Fibroblast of lung (primary cell): ENCODE measurements around the gene GUK1. TPM values are rescaled to one million over a fixed set of nuclear protein-coding genes. Genes with fewer than 3 reads are reported as not detected.

Experiments
- DNase-seq, 2 donors: peaks; one replicate each; pipeline versions ENCODE4 v3.0.0 to v3.0.0-alpha.2; 2010; ENCODE audit warnings: low read depth in 2 of 2
- H2AFZ ChIP-seq: 2 replicates; pipeline ENCODE4 v1.5.1; 2012; ENCODE audit warnings: low read length, control low read depth, inconsistent platforms
- H3K27ac ChIP-seq: 2 replicates; pipeline ENCODE4 v1.5.1; 2011; ENCODE audit warnings: low read length, control low read depth; ENCODE audit not compliant: insufficient read depth
- H3K27me3 ChIP-seq: 2 replicates; pipeline ENCODE4 v1.5.1; 2011; ENCODE audit warnings: mild to moderate bottlenecking, low read length; ENCODE audit not compliant: control insufficient read depth, insufficient read depth
- H3K36me3 ChIP-seq: 2 replicates; pipeline ENCODE4 v1.5.1; 2011; ENCODE audit warnings: low read length; ENCODE audit not compliant: control insufficient read depth, insufficient read depth
- H3K4me1 ChIP-seq: 2 replicates; pipeline ENCODE4 v1.5.1; 2011; ENCODE audit warnings: low read length; ENCODE audit not compliant: control insufficient read depth, insufficient read depth; ENCODE audit errors: extremely low read depth
- H3K4me2 ChIP-seq: 2 replicates; pipeline ENCODE4 v1.5.1; 2011; ENCODE audit warnings: low read length, control low read depth; ENCODE audit not compliant: insufficient read depth; ENCODE audit errors: extremely low read depth
- H3K4me3 ChIP-seq, 4 experiments: fragments of 200-600 bp in 1 of 4; sonication (generic) in 1 of 4; replicated peaks in 1 of 4; 2 replicates each; pipeline ENCODE4 v1.5.1; 2011 to 2016; ENCODE audit warnings: low read length in 4 of 4, low read depth in 3 of 4, mild to moderate bottlenecking in 3 of 4, control low read depth in 2 of 4, inconsistent platforms in 1 of 4, mixed read lengths in 1 of 4; ENCODE audit not compliant: insufficient read depth in 1 of 4; ENCODE audit errors: control extremely low read depth in 1 of 4
- H3K79me2 ChIP-seq: 2 replicates; pipeline ENCODE4 v1.5.1; 2012; ENCODE audit warnings: mild to moderate bottlenecking, low read length, inconsistent platforms; ENCODE audit not compliant: control insufficient read depth, insufficient read depth
- H3K9ac ChIP-seq: 2 replicates; pipeline ENCODE4 v1.5.1; 2011; ENCODE audit warnings: mild to moderate bottlenecking, low read length, control low read depth; ENCODE audit not compliant: insufficient read depth
- H3K9me3 ChIP-seq: 2 replicates; pipeline ENCODE4 v1.5.1; 2012; ENCODE audit warnings: low read depth, low read length; ENCODE audit not compliant: control insufficient read depth, insufficient read depth
- H4K20me1 ChIP-seq: 2 replicates; pipeline ENCODE4 v1.5.1; 2011; ENCODE audit warnings: low read length; ENCODE audit not compliant: control insufficient read depth, insufficient read depth; ENCODE audit errors: extremely low read depth
- EZH2 ChIP-seq: IDR thresholded peaks from 2 replicates; pipeline ENCODE4 v1.5.1; 2012; ENCODE audit warnings: low read length, control low read depth, mild to moderate bottlenecking; ENCODE audit errors: missing control alignments
- polyA plus RNA-seq, 2 donors: library from polyadenylated mRNA; depleted of rRNA in 1 of 2; stranded (reverse) in 1 of 2; unstranded in 1 of 2; fragments of >200 nt; gene quantifications; 2 replicates each; pipeline ENCODE4 v1.2.1, GENCODE V29; 2011 to 2012; ENCODE audit warnings: missing spikeins in 1 of 2
- total RNA-seq: library from RNA; depleted of rRNA; stranded (reverse); fragments of >200 nt; gene quantifications from 2 replicates; pipeline ENCODE4 v1.2.1, GENCODE V29; 2014
- TF ChIP-seq, protein P1 (sequence below), 2 donors: IDR thresholded peaks in 1 of 2; conservative IDR thresholded peaks in 1 of 2; 1 replicate in 1 of 2; 2 replicates in 1 of 2; pipeline ENCODE4 v1.5.1; 2011 to 2012; ENCODE audit warnings: low read length in 2 of 2, control low read depth in 1 of 2, inconsistent platforms in 1 of 2, low read depth in 1 of 2, mild to moderate bottlenecking in 1 of 2

The GUK1 gene
- total and polyA plus RNA-seq, 2 donors (not counting 1 experiment from before 2014, with no cell fraction given) = 217 to 479 TPM

DNA sequence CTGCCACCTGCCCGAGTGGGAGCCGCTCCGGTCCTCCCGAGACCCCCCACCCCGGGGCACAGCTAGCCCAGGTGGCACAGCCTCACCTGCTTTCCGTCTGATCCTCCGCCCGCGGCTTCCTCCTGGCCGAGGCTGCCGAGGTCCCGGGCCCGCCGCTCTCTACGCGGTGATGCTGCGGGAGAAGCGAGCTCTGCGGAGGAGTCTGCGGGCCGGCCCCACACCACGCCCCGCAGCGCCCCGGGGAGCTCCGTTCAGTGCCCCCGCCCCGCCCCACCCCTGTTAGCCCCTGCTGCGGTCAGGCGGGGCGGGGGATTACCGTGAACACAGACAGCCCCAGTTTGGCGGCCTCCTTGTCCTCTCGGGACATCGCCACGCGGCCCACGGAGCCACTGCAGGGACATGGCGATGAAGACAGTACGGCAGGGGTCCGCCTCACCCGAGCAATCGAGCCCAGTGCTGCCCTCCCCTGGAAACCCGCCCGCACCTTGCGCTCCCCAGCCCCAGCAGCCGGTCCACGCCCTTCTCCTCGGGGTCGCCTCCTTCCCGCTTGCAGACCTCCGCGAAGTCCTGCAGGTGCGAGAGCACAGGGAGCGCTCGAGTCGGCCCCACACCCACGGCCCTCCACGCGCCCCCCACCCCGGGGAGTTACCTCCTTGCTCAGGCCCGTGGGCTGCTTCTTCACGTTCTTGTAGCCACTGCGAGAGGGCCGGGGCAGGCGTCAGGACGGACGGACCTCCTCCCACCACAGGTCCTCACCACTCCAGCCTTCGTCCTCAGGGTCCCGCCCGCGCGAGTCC lies 37.9 kb upstream of the GUK1 start:
- H3K4me3 ChIP-seq = peak overlapping the region; percentile 49 to 83 (median 66)
- H3K9ac ChIP-seq = peak overlapping the region; percentile 74
- peak in 1 of 2 donors; percentile 21 for DNase-seq
- peaks cover 40% of the 10 kb centered on the region for H3K36me3 ChIP-seq
- H3K9me3 ChIP-seq = no peaks in the 10 kb centered on the region
- no peaks in the 10 kb centered on the region for H3K4me1 ChIP-seq
- TF ChIP-seq, protein P1, sequence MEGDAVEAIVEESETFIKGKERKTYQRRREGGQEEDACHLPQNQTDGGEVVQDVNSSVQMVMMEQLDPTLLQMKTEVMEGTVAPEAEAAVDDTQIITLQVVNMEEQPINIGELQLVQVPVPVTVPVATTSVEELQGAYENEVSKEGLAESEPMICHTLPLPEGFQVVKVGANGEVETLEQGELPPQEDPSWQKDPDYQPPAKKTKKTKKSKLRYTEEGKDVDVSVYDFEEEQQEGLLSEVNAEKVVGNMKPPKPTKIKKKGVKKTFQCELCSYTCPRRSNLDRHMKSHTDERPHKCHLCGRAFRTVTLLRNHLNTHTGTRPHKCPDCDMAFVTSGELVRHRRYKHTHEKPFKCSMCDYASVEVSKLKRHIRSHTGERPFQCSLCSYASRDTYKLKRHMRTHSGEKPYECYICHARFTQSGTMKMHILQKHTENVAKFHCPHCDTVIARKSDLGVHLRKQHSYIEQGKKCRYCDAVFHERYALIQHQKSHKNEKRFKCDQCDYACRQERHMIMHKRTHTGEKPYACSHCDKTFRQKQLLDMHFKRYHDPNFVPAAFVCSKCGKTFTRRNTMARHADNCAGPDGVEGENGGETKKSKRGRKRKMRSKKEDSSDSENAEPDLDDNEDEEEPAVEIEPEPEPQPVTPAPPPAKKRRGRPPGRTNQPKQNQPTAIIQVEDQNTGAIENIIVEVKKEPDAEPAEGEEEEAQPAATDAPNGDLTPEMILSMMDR (conservative IDR thresholded peaks at IDR 0.05 in 1 of 2, IDR thresholded peaks at IDR 0.05 in 1 of 2; ENCODE audit: low read depth in 1 of 2, low read length in 2 of 2) = peak; percentile 6 to 9
- no peak for TF ChIP-seq EZH2
- peaks cover 39% of the 10 kb centered on the region for H3K79me2 ChIP-seq
- no peak overlapping the region for H2AFZ ChIP-seq
- H3K27ac ChIP-seq = no peak overlapping the region
- H3K4me2 ChIP-seq = peak overlapping the region; percentile 28
- H4K20me1 ChIP-seq = no peaks in the 10 kb centered on the region
- H3K27me3 ChIP-seq = no peaks in the 10 kb centered on the region

DNA sequence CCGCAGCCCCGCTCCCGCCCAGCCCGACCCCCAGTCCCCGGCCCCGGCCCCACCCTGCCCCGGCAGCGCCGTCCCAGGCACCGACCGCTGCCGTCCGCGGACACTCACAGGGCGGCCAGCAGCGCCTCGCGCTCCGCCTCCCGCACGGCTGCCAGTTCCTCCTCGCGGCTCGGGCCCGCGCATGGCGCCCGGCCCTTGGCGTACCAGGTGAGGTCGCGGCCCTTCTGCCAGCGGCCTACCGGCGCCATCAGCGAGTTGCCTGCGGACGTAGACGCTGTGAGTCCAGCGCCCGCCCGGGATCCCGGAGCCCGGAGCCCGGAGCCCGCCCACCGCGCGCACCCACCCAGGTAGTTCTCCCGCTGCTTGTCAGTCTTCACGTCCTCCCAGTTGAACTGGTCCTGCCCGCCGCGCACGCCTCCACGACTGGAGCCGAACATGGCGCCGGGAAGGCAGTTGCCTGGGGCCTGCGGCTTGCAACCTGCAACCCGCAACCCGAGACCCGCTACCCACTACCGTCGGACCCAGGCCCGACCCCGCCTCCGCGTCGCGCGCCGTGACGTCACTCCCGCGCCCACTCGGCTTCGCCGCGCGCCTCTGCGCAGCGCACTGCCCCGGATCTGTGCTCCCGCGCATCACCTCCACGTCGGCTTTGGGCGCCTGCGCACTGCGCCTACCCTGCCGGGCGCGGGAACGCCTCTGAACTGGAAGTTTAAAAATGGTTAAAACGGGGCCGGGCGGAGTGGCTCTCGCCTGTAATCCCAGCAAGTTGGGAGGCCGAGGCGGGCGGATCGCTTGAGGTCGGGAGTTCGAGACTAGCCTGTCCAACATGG lies 37.1 kb upstream of the GUK1 start, which contains the start of gene C1orf35:
TSS of gene C1orf35 (minus strand) at position 535 of the 830 bp plus-strand sequence. CDS start at position 437, 98 bp downstream.
- Histone ChIP-seq H3K4me1 (no peaks in the 10 kb centered on the region), H3K9me3 (no peaks in the 10 kb centered on the region), H3K27me3 (no peaks in the 10 kb centered on the region), H3K27ac (peak within 1 kb of the TSS; percentile 62), H2AFZ (peak within 1 kb of the TSS; percentile 79), H3K4me3 (peak within 1 kb of the TSS; percentile 59 to 93 (median 76)), H3K79me2 (peaks cover 33% of the 10 kb centered on the region), H3K4me2 (peak within 1 kb of the TSS; percentile 40), H4K20me1 (no peaks in the 10 kb centered on the region), H3K36me3 (peaks cover 34% of the 10 kb centered on the region), H3K9ac (peak within 1 kb of the TSS; percentile 74)
- DNase-seq = peak; percentile 86 to 90
- TF ChIP-seq, protein P1 (conservative IDR thresholded peaks at IDR 0.05 in 1 of 2, IDR thresholded peaks at IDR 0.05 in 1 of 2; ENCODE audit: low read depth in 1 of 2, low read length in 2 of 2) = no peak
- TF ChIP-seq EZH2 = no peak
